ENCODE results near the gene KCNJ10.

DNA sequence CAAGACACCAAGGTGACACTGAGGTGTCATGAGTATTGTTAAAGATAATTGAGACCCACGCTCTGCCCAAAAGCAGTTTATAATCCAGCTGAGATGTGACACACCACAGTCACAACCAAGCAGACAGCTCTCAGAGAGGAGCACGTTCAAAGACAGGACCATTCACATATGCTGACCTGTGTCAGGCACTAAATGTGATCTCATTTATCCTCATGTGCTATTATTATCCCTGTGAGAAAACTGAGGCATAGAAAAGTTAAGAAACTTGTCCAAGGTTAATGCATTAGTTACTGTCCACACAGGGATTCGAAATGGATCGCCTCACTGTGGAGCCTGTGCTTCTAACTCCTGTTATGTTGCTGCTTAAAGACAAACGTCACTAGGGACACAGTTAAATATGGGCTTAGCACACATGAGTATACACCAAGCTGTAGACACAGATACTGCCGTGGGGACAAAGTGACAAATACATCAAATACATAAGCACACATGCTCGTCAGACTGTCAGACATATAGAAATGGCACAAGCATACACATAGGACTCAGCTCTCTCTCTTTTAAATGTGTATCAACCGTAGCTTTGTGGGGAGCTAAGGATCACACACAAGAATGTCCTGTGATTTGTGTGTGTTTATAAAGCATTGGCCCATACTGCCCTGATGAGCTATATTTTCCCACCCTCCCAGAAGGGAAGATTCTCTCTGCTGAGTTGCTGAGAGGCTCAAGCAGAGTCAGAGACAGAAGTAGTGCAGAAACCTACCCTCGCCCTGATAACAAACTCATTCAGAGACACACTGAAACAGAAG, 32.0 kb upstream of the KCNJ10 start:
- TF ChIP-seq POLR2A (IDR thresholded peaks at IDR 0.05) (no peak), CTCF (IDR thresholded peaks at IDR 0.05) (no peak)

Measured in right lobe of liver (tissue), 4 donors.